Midbrain (tissue), 1 donor: ENCODE measurements around the gene CACNA1E.

Experiments used
- DNase-seq: peaks from one replicate; lab custom pipeline; 2025; lab: John Stamatoyannopoulos, UW

Gene CACNA1E

GRCh38 chr1:181587870-181588438 lies 104.6 kb downstream of the CACNA1E start:
- no peak for DNase-seq

- no peak for DNase-seq
Observed at GRCh38 chr1:181588631-181589030, 105.3 kb downstream of the CACNA1E start.

- no peak for DNase-seq
Observed at GRCh38 chr1:181592255-181592859, 109.0 kb downstream of the CACNA1E start.

GRCh38 chr1:181593042-181593441 lies 109.7 kb downstream of the CACNA1E start:
- DNase-seq: no peak

- no peak for DNase-seq
Observed at GRCh38 chr1:181594553-181594952, 111.2 kb downstream of the CACNA1E start.

GRCh38 chr1:181595234-181595633 lies 111.9 kb downstream of the CACNA1E start:
- DNase-seq: no peak

DNA sequence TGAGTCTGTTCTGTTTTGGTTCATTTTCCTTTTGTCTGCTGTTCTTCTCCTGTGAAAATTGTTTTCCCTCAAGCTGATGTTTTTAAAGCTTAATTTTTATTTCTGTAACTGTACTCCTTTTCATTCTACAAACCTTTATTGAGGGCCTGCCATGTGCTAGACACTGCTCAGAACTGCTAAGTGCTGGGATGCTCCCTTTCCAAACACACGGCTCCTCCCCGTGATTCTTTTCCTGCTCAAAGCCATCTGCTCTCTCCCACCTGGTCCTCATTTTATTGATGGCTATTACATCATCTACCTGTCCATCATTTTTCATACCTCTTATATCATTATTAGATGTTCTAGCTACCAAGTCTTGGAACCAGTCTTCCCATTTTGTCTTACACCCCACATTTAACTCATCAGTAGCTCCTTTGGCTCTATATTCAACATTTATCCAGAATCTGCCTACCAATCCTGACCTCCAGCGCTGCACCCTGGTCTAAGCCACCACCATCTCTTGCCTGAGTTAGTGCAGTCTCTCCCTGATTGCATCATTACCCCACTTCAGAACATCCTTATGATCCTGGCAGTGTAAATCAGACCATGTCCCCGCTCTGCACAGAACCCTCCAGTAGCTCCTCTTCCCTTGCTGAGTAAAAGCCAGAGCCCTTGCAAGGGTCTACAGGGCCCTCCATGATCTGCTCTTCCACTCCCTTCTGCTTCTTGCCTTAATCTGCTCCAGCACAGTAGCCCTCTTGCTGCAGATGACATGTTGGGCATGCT lies 118.1 kb downstream of the CACNA1E start:
- DNase-seq: no peak

GRCh38 chr1:181603735-181604410 lies 120.6 kb downstream of the CACNA1E start:
- no peak for DNase-seq

DNA sequence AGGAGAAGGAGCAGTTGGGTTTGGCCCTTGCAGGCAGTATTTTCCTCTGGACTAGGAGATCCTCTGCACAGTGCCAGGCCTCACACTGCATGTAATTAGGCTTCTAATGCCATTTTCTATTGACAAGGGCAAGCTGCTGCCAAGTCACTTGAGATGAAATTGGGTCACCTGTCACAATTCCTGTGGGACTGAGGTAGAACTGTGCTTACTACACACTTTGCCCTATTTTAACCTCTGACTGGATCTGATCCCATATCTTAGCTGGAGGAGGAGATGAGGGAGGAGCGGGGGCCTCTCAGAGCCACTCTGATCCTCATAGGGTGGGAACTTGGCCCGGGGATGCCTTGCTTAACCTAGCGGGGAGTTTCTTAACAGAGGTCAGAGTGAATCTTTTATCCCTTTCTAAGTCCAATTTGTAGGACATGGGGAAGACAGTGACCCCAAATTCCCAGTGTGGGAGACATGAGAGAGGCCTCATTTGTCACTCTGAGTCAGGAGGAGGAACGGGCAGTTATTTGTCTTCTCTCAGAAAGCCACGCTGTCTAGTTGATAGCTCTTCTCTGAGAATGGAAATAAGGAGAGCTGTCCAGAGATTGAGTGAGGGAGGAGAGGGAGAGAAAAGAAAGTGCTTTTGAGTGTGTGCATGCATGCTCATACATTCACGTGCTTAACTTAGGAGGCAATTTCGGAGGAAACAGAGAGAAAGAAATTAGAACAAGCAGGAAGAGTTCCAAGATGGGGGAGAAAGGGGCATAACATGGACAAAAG lies 121.3 kb downstream of the CACNA1E start:
- DNase-seq: peak; percentile 25

GRCh38 chr1:181607524-181607923 lies 124.2 kb downstream of the CACNA1E start:
- DNase-seq: no peak

DNA sequence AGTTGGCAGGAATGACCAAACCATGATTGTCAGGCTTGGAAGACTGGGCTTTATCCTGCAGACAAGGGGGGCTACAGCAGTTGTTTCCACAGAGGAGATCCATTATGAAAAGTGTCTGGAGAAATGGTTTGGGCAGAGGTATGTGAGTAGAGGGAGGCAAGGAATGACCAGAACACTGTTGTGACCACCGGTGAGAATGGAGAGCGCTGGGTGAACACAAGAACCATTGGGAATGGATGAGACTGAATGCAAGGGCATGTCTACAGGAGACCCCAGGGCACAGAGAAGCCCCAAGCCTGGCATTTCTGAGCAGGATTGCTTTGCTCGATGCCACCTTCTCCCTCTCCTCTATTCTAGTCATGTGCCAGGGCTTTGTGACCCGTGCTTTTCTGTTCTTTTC lies 125.1 kb downstream of the CACNA1E start:
- DNase-seq: no peak

DNA sequence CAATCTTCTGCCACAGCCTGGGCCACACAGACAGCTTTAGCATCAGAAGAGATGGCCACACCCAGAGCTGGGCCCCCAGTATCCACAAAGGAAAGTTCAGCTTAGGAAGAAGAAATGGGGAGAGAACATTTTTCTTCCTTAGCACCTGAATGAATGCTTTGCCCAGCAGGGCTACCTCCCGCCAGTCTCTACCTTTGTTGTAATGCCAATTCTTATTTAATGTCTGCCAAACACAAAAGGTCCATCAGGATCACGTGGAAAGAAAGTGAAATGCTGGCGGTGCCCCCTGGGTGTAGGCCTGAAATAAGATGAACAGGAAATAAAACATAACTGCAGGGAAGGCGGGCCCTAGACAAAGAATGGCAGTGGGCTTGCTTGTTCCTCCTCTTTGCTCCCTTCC lies 125.6 kb downstream of the CACNA1E start:
- no peak for DNase-seq

DNA sequence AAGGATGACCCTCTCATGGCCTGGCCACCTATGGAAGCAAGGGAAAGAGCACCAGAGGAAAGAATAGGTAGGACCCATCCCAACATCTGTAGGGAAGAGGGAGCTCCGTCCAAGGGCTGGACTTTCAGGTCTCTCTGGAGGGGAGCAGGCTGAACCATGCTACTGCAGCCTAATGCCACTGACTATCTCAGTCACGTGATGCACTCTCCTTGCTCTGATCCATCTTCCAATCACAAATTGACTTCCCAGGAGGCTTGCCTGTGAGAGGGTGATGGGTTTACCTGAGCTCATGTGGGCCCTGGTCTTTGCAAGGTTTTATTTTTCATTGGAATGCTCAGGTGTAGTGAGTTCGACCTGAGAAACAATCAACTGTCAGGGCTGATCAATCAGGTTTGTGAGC lies 128.8 kb downstream of the CACNA1E start:
- DNase-seq: no peak

DNA sequence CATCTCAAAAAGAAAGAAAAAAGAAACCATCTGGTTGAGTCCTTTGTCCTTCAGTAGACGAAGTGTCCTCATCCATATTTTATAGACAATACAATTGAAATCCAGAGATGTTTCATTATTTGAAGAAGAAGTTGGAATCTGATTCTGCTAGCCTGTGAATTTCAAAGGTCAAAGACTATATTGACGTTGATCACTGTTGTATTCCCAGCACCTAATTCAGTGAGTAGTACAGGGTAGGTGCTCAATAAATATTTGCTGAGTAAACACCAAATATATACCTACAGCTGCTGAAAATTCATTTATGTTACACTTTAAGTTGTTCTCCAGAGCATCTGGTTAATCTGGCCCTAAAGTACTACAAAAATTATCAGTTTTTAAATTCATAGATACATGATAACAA lies 135.2 kb downstream of the CACNA1E start:
- DNase-seq: no peak

- DNase-seq: no peak
Observed at GRCh38 chr1:181620183-181620582, 136.9 kb downstream of the CACNA1E start.

- no peak for DNase-seq
Observed at GRCh38 chr1:181623850-181624249, 140.5 kb downstream of the CACNA1E start.

DNA sequence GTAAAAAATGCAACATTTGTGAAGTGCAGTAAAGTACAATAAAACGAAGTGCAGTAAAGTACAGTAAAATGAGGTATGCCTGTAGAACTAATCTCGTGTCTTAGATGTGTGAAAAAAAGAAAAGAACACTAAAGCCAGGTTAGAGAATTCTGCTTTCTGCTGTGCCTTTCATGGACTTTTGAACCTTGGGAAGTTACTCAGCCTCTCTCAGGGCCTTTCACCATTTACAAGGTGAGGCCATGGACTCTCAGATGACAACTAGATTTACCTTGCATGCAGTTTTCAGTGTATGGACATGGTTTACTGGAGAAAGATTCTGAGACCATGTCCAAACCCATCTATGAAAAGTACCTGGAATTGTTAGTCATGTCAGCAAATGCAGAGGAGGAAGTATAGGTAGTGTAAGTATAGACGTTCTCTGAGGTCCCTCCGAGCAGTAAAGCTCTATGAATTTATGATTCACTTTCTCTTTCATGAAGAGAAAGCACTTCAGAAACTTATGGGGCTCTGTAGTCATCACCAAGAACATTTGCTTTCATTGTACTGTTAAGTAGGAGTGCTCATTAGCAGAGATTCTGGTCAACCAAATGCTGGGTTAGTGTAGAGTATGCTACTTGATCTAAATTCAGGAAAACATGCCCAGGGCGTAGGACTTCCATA lies 143.1 kb downstream of the CACNA1E start:
- no peak for DNase-seq

- DNase-seq: no peak
Observed at GRCh38 chr1:181630398-181630797, 147.1 kb downstream of the CACNA1E start.

- DNase-seq: no peak
Observed at GRCh38 chr1:181630838-181631237, 147.5 kb downstream of the CACNA1E start.

GRCh38 chr1:181632492-181632891 lies 149.2 kb downstream of the CACNA1E start:
- DNase-seq: no peak

- DNase-seq: no peak
Observed at GRCh38 chr1:181632960-181633359, 149.6 kb downstream of the CACNA1E start.

GRCh38 chr1:181635110-181635509 lies 151.8 kb downstream of the CACNA1E start:
- no peak for DNase-seq
